ENCODE results near the gene ORAI2.
A peak's percentile ranks its signal among the peaks of the same experiment; 100 is the strongest.

Gene ORAI2

GRCh38 chr7:102439963-102440795 is 6.8 kb downstream of the ORAI2 start:
- no peak overlapping the region for H3K4me3 ChIP-seq (ENCODE audit: low read depth, low read length)
- DNase-seq (ENCODE audit: low read depth), result peak; percentile 29
- no peak for TF ChIP-seq CTCF (IDR thresholded peaks at IDR 0.05; ENCODE audit: low read depth, low read length, missing control alignments)
- in situ Hi-C loops (cut with HindIII; ENCODE audit: low sequenced_read_pairs), result no loop called here

- no peak overlapping the region for H3K4me3 ChIP-seq (ENCODE audit: low read depth, low read length)
- DNase-seq (ENCODE audit: low read depth), result no peak
- in situ Hi-C loops (cut with HindIII; ENCODE audit: low sequenced_read_pairs), result no loop called here
- no peak for TF ChIP-seq CTCF (IDR thresholded peaks at IDR 0.05; ENCODE audit: low read depth, low read length, missing control alignments)
These were observed 11.7 kb downstream of the ORAI2 start for GRCh38 chr7:102444961-102445673.

- no peak overlapping the region for H3K4me3 ChIP-seq (ENCODE audit: low read depth, low read length)
- TF ChIP-seq CTCF (IDR thresholded peaks at IDR 0.05; ENCODE audit: low read depth, low read length, missing control alignments), result no peak
- DNase-seq (ENCODE audit: low read depth), result no peak
- in situ Hi-C loops (cut with HindIII; ENCODE audit: low sequenced_read_pairs), result no loop called here
These were observed 12.3 kb downstream of the ORAI2 start for GRCh38 chr7:102445674-102446071.

DNA sequence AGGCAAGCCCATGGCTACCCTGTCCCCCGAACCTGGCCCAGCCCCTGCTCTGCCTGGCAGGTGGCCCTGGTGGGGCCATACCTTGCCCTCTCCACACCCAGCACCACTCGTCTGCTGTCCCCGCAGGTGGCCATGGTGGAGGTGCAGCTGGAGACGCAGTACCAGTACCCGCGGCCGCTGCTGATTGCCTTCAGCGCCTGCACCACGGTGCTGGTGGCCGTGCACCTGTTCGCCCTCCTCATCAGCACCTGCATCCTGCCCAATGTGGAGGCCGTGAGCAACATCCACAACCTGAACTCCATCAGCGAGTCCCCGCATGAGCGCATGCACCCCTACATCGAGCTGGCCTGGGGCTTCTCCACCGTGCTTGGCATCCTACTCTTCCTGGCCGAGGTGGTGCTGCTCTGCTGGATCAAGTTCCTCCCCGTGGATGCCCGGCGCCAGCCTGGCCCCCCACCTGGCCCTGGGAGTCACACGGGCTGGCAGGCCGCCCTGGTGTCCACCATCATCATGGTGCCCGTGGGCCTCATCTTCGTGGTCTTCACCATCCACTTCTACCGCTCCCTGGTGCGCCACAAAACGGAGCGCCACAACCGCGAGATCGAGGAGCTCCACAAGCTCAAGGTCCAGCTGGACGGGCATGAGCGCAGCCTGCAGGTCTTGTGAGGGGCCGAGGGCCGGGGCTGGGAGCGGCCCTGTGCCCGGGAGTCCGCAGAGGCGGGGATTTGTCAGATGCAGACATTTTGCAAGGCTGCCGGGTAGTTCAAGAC is 13.2 kb downstream of the ORAI2 start:
- no peak for DNase-seq (ENCODE audit: low read depth)
- no peak for TF ChIP-seq CTCF (IDR thresholded peaks at IDR 0.05; ENCODE audit: low read depth, low read length, missing control alignments)
- in situ Hi-C loops (cut with HindIII; ENCODE audit: low sequenced_read_pairs), result no loop called here
- H3K4me3 ChIP-seq (ENCODE audit: low read depth, low read length), result no peak overlapping the region

DNA sequence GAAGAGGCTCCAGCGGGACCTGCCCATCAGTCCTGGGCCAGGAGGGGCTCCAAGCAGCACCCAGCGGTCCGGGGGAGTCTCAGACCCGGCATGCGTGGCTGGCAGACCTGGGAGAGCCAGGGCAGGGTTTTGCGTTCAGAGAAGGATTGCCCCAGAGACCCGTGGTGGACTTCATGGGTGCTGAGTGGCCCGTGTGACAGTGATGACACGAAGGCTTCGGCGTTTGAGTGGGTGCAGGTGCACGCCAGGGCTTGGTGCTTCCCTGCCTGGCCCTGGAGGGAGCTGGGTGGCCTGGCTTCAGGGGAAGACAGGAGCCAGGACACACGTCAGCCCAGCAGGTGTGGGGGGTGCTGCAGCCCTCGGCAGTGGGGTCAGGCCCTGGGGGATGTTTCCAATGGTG is 13.9 kb downstream of the ORAI2 start:
- no peak for DNase-seq (ENCODE audit: low read depth)
- in situ Hi-C loops (cut with HindIII; ENCODE audit: low sequenced_read_pairs), result no loop called here
- TF ChIP-seq CTCF (IDR thresholded peaks at IDR 0.05; ENCODE audit: low read depth, low read length, missing control alignments), result no peak
- no peak overlapping the region for H3K4me3 ChIP-seq (ENCODE audit: low read depth, low read length)

DNA sequence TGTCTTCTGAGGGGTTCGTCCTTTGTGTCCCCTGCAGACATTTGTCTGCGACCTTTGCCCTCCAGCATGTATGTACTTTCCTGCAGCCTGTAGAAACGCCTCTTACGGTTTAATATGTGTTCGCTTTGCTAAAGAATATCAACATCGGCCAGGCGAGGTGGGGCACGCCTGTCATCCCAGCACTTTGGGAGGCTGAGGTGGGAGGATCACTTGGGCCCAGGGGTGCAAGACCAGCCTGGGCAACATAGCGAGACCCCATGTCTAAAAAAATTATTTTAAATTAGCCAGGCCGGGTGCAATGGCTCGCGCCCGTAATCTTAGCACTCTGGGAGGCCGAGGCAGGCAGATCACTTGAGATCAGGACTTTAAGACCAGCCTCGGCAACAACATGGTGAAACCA is 15.8 kb downstream of the ORAI2 start:
- DNase-seq (ENCODE audit: low read depth), result no peak
- in situ Hi-C loops (cut with HindIII; ENCODE audit: low sequenced_read_pairs), result no loop called here
- TF ChIP-seq CTCF (IDR thresholded peaks at IDR 0.05; ENCODE audit: low read depth, low read length, missing control alignments), result no peak
- H3K4me3 ChIP-seq (ENCODE audit: low read depth, low read length), result no peak overlapping the region
